WTC11 (cell line): ENCODE results near the gene CHID1. TPM values are rescaled to one million over a fixed set of nuclear protein-coding genes. Genes with fewer than 3 reads are reported as not detected.

Experiments
- ATAC-seq: fragments of 200-7000 bp; cut with Tn5 transposase; 2 replicates; pipeline ENCODE4 v1.10.0; 2021; ENCODE audit warnings: mild to moderate bottlenecking, moderate library complexity
- CTCF ChIA-PET: fragments of 300-600 bp; sonication (Branson Sonifier 250); formaldehyde crosslinking; loops from one replicate; lab custom pipeline; 2021; ENCODE audit warnings: antibody characterized with exemption; lab: Charles Lee
- POLR2A ChIA-PET: fragments of 350-600 bp; sonication (Branson Sonifier 250); formaldehyde crosslinking; loops from one replicate; lab custom pipeline; 2021; ENCODE audit warnings: antibody characterized with exemption; lab: Charles Lee
- DNase-seq: peaks from one replicate; pipeline ENCODE4 v3.0.0; 2021; ENCODE audit warnings: low spot score
- H3K27ac Mint-ChIP-seq: 2 replicates; pipeline ENCODE4 v1.8.0; 2021; ENCODE audit warnings: mixed read lengths
- H3K27me3 Mint-ChIP-seq: 2 replicates; pipeline ENCODE4 v1.8.0; 2021; ENCODE audit warnings: low read depth, mild to moderate bottlenecking, moderate library complexity, mixed read lengths
- H3K36me3 Mint-ChIP-seq: 2 replicates; pipeline ENCODE4 v1.8.0; 2021; ENCODE audit warnings: mixed read lengths
- H3K4me1 Mint-ChIP-seq: 2 replicates; pipeline ENCODE4 v1.8.0; 2022; ENCODE audit warnings: mixed read lengths
- H3K4me3 Mint-ChIP-seq: 2 replicates; pipeline ENCODE4 v1.8.0; 2021; ENCODE audit warnings: mild to moderate bottlenecking, moderate library complexity, mixed read lengths
- H3K9me3 Mint-ChIP-seq: 2 replicates; pipeline ENCODE4 v1.8.0; 2021; ENCODE audit warnings: mixed read lengths
- ATF6 ChIP-seq: sonication (generic); formaldehyde crosslinking; IDR thresholded peaks from 2 replicates; pipeline ENCODE4 v1.8.1; 2023; ENCODE audit warnings: mild to moderate bottlenecking, missing genetic modification reagents
- CREB1 ChIP-seq: sonication (generic); formaldehyde crosslinking; IDR thresholded peaks from 2 replicates; pipeline ENCODE4 v1.8.0; 2023; ENCODE audit warnings: mild to moderate bottlenecking, missing genetic modification reagents
- E2F1 ChIP-seq: sonication (generic); formaldehyde crosslinking; IDR thresholded peaks from 2 replicates; pipeline ENCODE4 v1.8.0; 2022; ENCODE audit warnings: mild to moderate bottlenecking, missing genetic modification reagents
- FOXJ3 ChIP-seq: sonication (generic); formaldehyde crosslinking; IDR thresholded peaks from 2 replicates; pipeline ENCODE4 v1.9.0; 2021; ENCODE audit warnings: missing genetic modification reagents, mild to moderate bottlenecking, borderline replicate concordance
- GABPB1 ChIP-seq: sonication (generic); formaldehyde crosslinking; IDR thresholded peaks from 2 replicates; pipeline ENCODE4 v1.8.1; 2023; ENCODE audit warnings: mild to moderate bottlenecking, missing genetic modification reagents
- NFE2L1 ChIP-seq: sonication (generic); formaldehyde crosslinking; IDR thresholded peaks from 2 replicates; pipeline ENCODE4 v1.8.1; 2023; ENCODE audit warnings: missing genetic modification reagents
- OVOL2 ChIP-seq: fragments of 250-450 bp; sonication (Bioruptor Pico); IDR thresholded peaks from 2 replicates; pipeline ENCODE4 v1.9.0; 2021; ENCODE audit warnings: mild to moderate bottlenecking, borderline replicate concordance
- PRRX2 ChIP-seq: fragments of 250-450 bp; sonication (Bioruptor Pico); IDR thresholded peaks from 2 replicates; pipeline ENCODE4 v1.8.0; 2021; ENCODE audit warnings: mild to moderate bottlenecking
- RORB ChIP-seq: fragments of 250-450 bp; sonication (Bioruptor Pico); IDR thresholded peaks from 2 replicates; pipeline ENCODE4 v1.9.0; 2021; ENCODE audit warnings: mild to moderate bottlenecking
- SMAD3 ChIP-seq: sonication (generic); formaldehyde crosslinking; IDR thresholded peaks from 2 replicates; pipeline ENCODE4 v1.8.0; 2022; ENCODE audit warnings: missing genetic modification reagents, mild to moderate bottlenecking, borderline replicate concordance
- SP1 ChIP-seq: sonication (generic); formaldehyde crosslinking; conservative IDR thresholded peaks from 2 replicates; pipeline ENCODE4 v1.8.1; 2022; ENCODE audit warnings: missing genetic modification reagents
- TP53 ChIP-seq: sonication (generic); formaldehyde crosslinking; IDR thresholded peaks from 2 replicates; pipeline ENCODE4 v1.8.1; 2023; ENCODE audit warnings: mild to moderate bottlenecking, missing genetic modification reagents
- ZBTB21 ChIP-seq: sonication (generic); formaldehyde crosslinking; IDR thresholded peaks from 2 replicates; pipeline ENCODE4 v1.8.1; 2023; ENCODE audit warnings: mild to moderate bottlenecking, missing genetic modification reagents, borderline replicate concordance
- ZNF121 ChIP-seq: sonication (generic); formaldehyde crosslinking; IDR thresholded peaks from 2 replicates; pipeline ENCODE4 v1.8.0; 2023; ENCODE audit warnings: missing genetic modification reagents
- ZNF138 ChIP-seq: sonication (generic); formaldehyde crosslinking; conservative IDR thresholded peaks from 2 replicates; pipeline ENCODE4 v1.8.1; 2022; ENCODE audit warnings: mild to moderate bottlenecking, moderate library complexity, missing genetic modification reagents
- ZNF232 ChIP-seq: sonication (generic); formaldehyde crosslinking; IDR thresholded peaks from 2 replicates; pipeline ENCODE4 v1.8.0; 2022; ENCODE audit warnings: mild to moderate bottlenecking, missing genetic modification reagents
- ZNF263 ChIP-seq: sonication (generic); formaldehyde crosslinking; IDR thresholded peaks from 2 replicates; pipeline ENCODE4 v1.8.1; 2022; ENCODE audit warnings: low read depth, mild to moderate bottlenecking, moderate library complexity, missing genetic modification reagents
- ZNF532 ChIP-seq: fragments of 250-450 bp; sonication (Bioruptor Pico); IDR thresholded peaks from 2 replicates; pipeline ENCODE4 v1.9.0; 2021; ENCODE audit warnings: mild to moderate bottlenecking, borderline replicate concordance
- ZSCAN18 ChIP-seq: fragments of 250-450 bp; sonication (Bioruptor Pico); IDR thresholded peaks from 2 replicates; pipeline ENCODE4 v2.1.2; 2022; ENCODE audit warnings: mild to moderate bottlenecking, moderate library complexity
- total RNA-seq: library from RNA; stranded (reverse); gene quantifications from 3 replicates; pipeline ENCODE4 v1.2.3, GENCODE V29; 2021
- TF ChIP-seq, protein P1 (sequence below): sonication (generic); formaldehyde crosslinking; IDR thresholded peaks from 2 replicates; pipeline ENCODE4 v1.8.0; 2022; ENCODE audit warnings: missing genetic modification reagents
- TF ChIP-seq, protein P2 (sequence below): sonication (generic); formaldehyde crosslinking; conservative IDR thresholded peaks from 2 replicates; pipeline ENCODE4 v1.8.1; 2023; ENCODE audit warnings: mild to moderate bottlenecking, low read depth, missing genetic modification reagents, moderate library complexity

Gene CHID1
- total RNA-seq, 1 experiment from 2014 or later, result 92.8 TPM

GRCh38 chr11:861105-861479, 49.5 kb downstream of the CHID1 start (continued):
- TF ChIP-seq, protein P1, sequence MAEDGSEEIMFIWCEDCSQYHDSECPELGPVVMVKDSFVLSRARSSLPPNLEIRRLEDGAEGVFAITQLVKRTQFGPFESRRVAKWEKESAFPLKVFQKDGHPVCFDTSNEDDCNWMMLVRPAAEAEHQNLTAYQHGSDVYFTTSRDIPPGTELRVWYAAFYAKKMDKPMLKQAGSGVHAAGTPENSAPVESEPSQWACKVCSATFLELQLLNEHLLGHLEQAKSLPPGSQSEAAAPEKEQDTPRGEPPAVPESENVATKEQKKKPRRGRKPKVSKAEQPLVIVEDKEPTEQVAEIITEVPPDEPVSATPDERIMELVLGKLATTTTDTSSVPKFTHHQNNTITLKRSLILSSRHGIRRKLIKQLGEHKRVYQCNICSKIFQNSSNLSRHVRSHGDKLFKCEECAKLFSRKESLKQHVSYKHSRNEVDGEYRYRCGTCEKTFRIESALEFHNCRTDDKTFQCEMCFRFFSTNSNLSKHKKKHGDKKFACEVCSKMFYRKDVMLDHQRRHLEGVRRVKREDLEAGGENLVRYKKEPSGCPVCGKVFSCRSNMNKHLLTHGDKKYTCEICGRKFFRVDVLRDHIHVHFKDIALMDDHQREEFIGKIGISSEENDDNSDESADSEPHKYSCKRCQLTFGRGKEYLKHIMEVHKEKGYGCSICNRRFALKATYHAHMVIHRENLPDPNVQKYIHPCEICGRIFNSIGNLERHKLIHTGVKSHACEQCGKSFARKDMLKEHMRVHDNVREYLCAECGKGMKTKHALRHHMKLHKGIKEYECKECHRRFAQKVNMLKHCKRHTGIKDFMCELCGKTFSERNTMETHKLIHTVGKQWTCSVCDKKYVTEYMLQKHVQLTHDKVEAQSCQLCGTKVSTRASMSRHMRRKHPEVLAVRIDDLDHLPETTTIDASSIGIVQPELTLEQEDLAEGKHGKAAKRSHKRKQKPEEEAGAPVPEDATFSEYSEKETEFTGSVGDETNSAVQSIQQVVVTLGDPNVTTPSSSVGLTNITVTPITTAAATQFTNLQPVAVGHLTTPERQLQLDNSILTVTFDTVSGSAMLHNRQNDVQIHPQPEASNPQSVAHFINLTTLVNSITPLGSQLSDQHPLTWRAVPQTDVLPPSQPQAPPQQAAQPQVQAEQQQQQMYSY (CRISPR knock-in tag), result no peak
- TF ChIP-seq ATF6 (no peak), TP53 (no peak), FOXJ3 (CRISPR knock-in tag) (no peak)
- TF ChIP-seq, all 79 proteins: peak for 0

- POLR2A ChIA-PET, result interaction anchor here (0.6 to 1.0 kb wide), 2 partner anchors 16 to 72 kb away, joined by 3 to 5 read pairs; no protein-coding TSS in a partner anchor
These were observed 50.1 kb downstream of the CHID1 start for GRCh38 chr11:860234-861104.

More at GRCh38 chr11:860234-861104, 50.1 kb downstream of the CHID1 start:
- Mint-ChIP-seq H3K36me3 (no peaks in the 10 kb centered on the region), H3K27me3 (peaks cover 3% of the 10 kb centered on the region; the same call in 1 of the 2 replicates)
- TF ChIP-seq, protein P2, sequence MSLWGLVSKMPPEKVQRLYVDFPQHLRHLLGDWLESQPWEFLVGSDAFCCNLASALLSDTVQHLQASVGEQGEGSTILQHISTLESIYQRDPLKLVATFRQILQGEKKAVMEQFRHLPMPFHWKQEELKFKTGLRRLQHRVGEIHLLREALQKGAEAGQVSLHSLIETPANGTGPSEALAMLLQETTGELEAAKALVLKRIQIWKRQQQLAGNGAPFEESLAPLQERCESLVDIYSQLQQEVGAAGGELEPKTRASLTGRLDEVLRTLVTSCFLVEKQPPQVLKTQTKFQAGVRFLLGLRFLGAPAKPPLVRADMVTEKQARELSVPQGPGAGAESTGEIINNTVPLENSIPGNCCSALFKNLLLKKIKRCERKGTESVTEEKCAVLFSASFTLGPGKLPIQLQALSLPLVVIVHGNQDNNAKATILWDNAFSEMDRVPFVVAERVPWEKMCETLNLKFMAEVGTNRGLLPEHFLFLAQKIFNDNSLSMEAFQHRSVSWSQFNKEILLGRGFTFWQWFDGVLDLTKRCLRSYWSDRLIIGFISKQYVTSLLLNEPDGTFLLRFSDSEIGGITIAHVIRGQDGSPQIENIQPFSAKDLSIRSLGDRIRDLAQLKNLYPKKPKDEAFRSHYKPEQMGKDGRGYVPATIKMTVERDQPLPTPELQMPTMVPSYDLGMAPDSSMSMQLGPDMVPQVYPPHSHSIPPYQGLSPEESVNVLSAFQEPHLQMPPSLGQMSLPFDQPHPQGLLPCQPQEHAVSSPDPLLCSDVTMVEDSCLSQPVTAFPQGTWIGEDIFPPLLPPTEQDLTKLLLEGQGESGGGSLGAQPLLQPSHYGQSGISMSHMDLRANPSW (CRISPR knock-in tag), result no peak
- no peak for TF ChIP-seq ZNF232 (CRISPR knock-in tag)
- no peak for TF ChIP-seq ZNF138 (CRISPR knock-in tag)
- no peak for TF ChIP-seq ZBTB21 (CRISPR knock-in tag)
- no peak for TF ChIP-seq GABPB1 (CRISPR knock-in tag)
- TF ChIP-seq NFE2L1 (CRISPR knock-in tag), result no peak
- TF ChIP-seq PRRX2 (CRISPR knock-in tag), result no peak
- TF ChIP-seq ZSCAN18 (CRISPR knock-in tag), result no peak
- TF ChIP-seq ZNF121 (CRISPR knock-in tag), result no peak
- TF ChIP-seq ZNF532 (CRISPR knock-in tag), result no peak
- TF ChIP-seq RORB (CRISPR knock-in tag), result no peak
- TF ChIP-seq E2F1, result no peak
- no peak for TF ChIP-seq SP1 (CRISPR knock-in tag)
- no peak for TF ChIP-seq OVOL2
- no peak for TF ChIP-seq ZNF263 (CRISPR knock-in tag)
- TF ChIP-seq SMAD3 (CRISPR knock-in tag), result no peak
- TF ChIP-seq CREB1 (CRISPR knock-in tag), result no peak
- TF ChIP-seq, all 79 proteins: peak for 0
- no peaks in the 10 kb centered on the region for H3K9me3 Mint-ChIP-seq
- peaks cover 40% of the 10 kb centered on the region for H3K4me1 Mint-ChIP-seq
- H3K27ac Mint-ChIP-seq, result no peak overlapping the region
- DNase-seq, result no peak
- CTCF ChIA-PET, result interaction anchor here (0.6 to 3.8 kb wide), 6 partner anchors 9 to 43 kb away, joined by 3 to 24 read pairs (median 3); no protein-coding TSS in a partner anchor
- ATAC-seq, result no peak
- H3K4me3 Mint-ChIP-seq, result no peak overlapping the region
